OCI-LY3 (cell line): ENCODE data around the gene VWA1.
A peak's percentile ranks its signal among the peaks of the same experiment; 100 is the strongest.

Experiments used
- EZH2phosphoT487 ChIP-seq: fragments of 200-600 bp; shearing (Covaris generic); IDR thresholded peaks from 2 replicates; pipeline ENCODE4 v1.6.1; 2018; ENCODE audit warnings: antibody characterized with exemption, mixed run types, low read depth
- TF ChIP-seq, protein P1 (sequence below): fragments of 200-600, 300-600 bp; sonication (generic); IDR thresholded peaks from 2 replicates; pipeline ENCODE4 v1.5.1; 2014; ENCODE audit warnings: antibody characterized with exemption, low read length, low read depth

GRCh38 chr1:1441002-1441888 lies 5.8 kb downstream of the VWA1 start:
- TF ChIP-seq, protein P1, sequence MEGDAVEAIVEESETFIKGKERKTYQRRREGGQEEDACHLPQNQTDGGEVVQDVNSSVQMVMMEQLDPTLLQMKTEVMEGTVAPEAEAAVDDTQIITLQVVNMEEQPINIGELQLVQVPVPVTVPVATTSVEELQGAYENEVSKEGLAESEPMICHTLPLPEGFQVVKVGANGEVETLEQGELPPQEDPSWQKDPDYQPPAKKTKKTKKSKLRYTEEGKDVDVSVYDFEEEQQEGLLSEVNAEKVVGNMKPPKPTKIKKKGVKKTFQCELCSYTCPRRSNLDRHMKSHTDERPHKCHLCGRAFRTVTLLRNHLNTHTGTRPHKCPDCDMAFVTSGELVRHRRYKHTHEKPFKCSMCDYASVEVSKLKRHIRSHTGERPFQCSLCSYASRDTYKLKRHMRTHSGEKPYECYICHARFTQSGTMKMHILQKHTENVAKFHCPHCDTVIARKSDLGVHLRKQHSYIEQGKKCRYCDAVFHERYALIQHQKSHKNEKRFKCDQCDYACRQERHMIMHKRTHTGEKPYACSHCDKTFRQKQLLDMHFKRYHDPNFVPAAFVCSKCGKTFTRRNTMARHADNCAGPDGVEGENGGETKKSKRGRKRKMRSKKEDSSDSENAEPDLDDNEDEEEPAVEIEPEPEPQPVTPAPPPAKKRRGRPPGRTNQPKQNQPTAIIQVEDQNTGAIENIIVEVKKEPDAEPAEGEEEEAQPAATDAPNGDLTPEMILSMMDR, result peak; percentile 81
- TF ChIP-seq EZH2phosphoT487, result no peak
